ENCODE measurements around the gene ETV7. TPM values are rescaled to one million over a fixed set of nuclear protein-coding genes. Genes with fewer than 3 reads are reported as not detected.

ETV7 gene
- total RNA-seq, 1 experiment from 2014 or later, result 0.58 TPM

DNA sequence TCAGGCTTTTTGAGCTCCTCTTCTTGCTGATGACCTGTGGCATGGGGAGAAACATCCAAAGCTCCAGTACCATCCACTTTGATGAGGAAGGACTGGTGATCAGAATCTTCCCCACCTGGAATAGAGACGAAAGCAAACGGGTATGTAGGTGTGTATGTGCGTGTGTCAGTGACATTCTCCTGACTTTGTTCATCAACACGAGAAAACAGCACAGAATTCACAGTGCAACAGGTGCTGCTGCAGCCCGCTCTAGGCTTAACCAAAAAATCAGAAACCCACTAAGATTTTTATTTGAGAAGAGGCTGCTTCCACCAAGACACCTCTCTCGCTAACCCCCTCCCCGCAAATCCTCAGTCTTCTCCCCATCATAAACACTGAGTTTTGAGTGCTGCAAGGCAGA lies 58.9 kb downstream of the ETV7 start:
- CTCF ChIA-PET, result interaction anchor here (1.2 kb wide), 1 partner anchor 26 kb away, joined by 4 read pairs; no protein-coding TSS in a partner anchor
- no TSS peak for BruUV-seq (replicated peaks)
- intact Hi-C loops (cut with micrococcal nuclease; ENCODE audit: unreplicated experiment), result no loop called here
- Histone ChIP-seq H3K27ac (ENCODE audit: low read depth, low read length, poor library complexity, severe bottlenecking) (no peak overlapping the region), H3K27me3 (replicated peaks; ENCODE audit: insufficient read depth, low read depth, low read length, poor library complexity) (no peaks in the 10 kb centered on the region), H3K9me3 (ENCODE audit: low read depth, low read length, poor library complexity, severe bottlenecking) (no peaks in the 10 kb centered on the region), H3K4me3 (ENCODE audit: low read depth, low read length, poor library complexity, severe bottlenecking) (no peak overlapping the region), H3K4me1 (ENCODE audit: insufficient read depth, low read length, poor library complexity, severe bottlenecking) (no peaks in the 10 kb centered on the region), H3K36me3 (ENCODE audit: insufficient read depth, low read length, poor library complexity, severe bottlenecking) (no peaks in the 10 kb centered on the region)
- no peak for DNase-seq (ENCODE audit: low spot score)
- POLR2A ChIA-PET (ENCODE audit: low non-redundant PET), result no interaction called here
- TF ChIP-seq, protein P1, sequence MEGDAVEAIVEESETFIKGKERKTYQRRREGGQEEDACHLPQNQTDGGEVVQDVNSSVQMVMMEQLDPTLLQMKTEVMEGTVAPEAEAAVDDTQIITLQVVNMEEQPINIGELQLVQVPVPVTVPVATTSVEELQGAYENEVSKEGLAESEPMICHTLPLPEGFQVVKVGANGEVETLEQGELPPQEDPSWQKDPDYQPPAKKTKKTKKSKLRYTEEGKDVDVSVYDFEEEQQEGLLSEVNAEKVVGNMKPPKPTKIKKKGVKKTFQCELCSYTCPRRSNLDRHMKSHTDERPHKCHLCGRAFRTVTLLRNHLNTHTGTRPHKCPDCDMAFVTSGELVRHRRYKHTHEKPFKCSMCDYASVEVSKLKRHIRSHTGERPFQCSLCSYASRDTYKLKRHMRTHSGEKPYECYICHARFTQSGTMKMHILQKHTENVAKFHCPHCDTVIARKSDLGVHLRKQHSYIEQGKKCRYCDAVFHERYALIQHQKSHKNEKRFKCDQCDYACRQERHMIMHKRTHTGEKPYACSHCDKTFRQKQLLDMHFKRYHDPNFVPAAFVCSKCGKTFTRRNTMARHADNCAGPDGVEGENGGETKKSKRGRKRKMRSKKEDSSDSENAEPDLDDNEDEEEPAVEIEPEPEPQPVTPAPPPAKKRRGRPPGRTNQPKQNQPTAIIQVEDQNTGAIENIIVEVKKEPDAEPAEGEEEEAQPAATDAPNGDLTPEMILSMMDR (conservative IDR thresholded peaks at IDR 0.05; ENCODE audit: low read depth, low read length), result no peak
- TF ChIP-seq EZH2 (IDR thresholded peaks at IDR 0.05; ENCODE audit: borderline replicate concordance, low read depth, low read length, poor library complexity, severe bottlenecking), result no peak

DNA sequence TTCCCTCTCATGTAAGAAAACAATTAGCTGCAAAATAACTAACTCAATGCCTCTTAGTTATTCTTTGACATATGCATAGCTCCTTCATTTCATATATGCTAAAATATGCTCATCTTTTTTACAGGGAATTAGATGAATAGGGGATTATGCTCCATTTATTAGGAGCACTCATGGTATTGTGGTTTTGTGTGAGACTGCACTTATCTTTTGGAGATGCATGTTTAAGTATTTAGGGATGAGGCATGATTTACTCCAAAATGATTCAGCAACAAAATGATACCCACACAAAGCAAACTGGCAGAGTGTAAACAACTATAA lies 59.6 kb downstream of the ETV7 start:
- TF ChIP-seq, protein P1 (conservative IDR thresholded peaks at IDR 0.05; ENCODE audit: low read depth, low read length), result no peak
- no peaks in the 10 kb centered on the region for H3K27me3 ChIP-seq (replicated peaks; ENCODE audit: insufficient read depth, low read depth, low read length, poor library complexity)
- no peak for DNase-seq (ENCODE audit: low spot score)
- no peak overlapping the region for H3K27ac ChIP-seq (ENCODE audit: low read depth, low read length, poor library complexity, severe bottlenecking)
- CTCF ChIA-PET, result interaction anchor here (1.2 kb wide), 1 partner anchor 26 kb away, joined by 4 read pairs; no protein-coding TSS in a partner anchor
- no peaks in the 10 kb centered on the region for H3K9me3 ChIP-seq (ENCODE audit: low read depth, low read length, poor library complexity, severe bottlenecking)
- POLR2A ChIA-PET (ENCODE audit: low non-redundant PET), result no interaction called here
- BruUV-seq (replicated peaks), result no TSS peak
- intact Hi-C loops (cut with micrococcal nuclease; ENCODE audit: unreplicated experiment), result no loop called here
- H3K4me1 ChIP-seq (ENCODE audit: insufficient read depth, low read length, poor library complexity, severe bottlenecking), result no peaks in the 10 kb centered on the region
- no peaks in the 10 kb centered on the region for H3K36me3 ChIP-seq (ENCODE audit: insufficient read depth, low read length, poor library complexity, severe bottlenecking)
- H3K4me3 ChIP-seq (ENCODE audit: low read depth, low read length, poor library complexity, severe bottlenecking), result no peak overlapping the region

DNA sequence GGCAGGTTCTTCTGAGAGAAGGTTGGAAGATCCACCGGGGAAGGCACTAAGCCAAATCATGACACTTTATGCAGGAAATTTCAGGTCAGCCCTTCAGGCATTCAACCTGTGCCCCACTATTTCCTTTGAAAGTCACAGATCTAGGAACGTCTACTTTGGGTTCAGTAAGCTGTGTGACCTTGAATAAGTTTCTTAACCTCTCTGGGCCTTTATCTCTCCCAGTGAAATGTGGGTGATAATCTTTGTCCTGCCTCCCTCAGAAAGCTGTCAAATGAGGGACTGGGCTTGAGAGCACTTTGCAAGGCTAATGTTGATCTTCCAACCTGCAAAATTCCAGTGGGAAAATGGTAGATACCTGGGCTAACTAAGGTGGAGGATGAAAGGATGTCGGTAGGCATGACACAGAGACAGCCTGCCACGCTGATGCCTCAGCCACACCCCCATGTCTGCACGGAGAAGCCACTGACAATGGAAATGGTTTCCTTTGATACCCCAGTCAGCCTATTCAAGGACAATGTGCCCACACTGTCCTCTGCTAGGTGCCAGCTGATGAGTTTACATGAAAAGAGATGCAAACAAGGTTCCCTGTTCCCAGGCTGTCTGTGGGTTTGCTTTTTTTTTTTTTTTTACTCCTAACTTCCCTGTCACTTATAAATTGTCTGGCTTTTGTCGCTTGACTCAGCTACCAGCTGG lies 60.1 kb downstream of the ETV7 start:
- H3K36me3 ChIP-seq (ENCODE audit: insufficient read depth, low read length, poor library complexity, severe bottlenecking), result no peaks in the 10 kb centered on the region
- H3K9me3 ChIP-seq (ENCODE audit: low read depth, low read length, poor library complexity, severe bottlenecking), result no peaks in the 10 kb centered on the region
- no peak for DNase-seq (ENCODE audit: low spot score)
- H3K27me3 ChIP-seq (replicated peaks; ENCODE audit: insufficient read depth, low read depth, low read length, poor library complexity), result no peaks in the 10 kb centered on the region
- CTCF ChIA-PET, result interaction anchor here (1.2 kb wide), 1 partner anchor 25 kb away, joined by 4 read pairs; no protein-coding TSS in a partner anchor
- H3K4me3 ChIP-seq (ENCODE audit: low read depth, low read length, poor library complexity, severe bottlenecking), result no peak overlapping the region
- TF ChIP-seq EZH2 (IDR thresholded peaks at IDR 0.05; ENCODE audit: borderline replicate concordance, low read depth, low read length, poor library complexity, severe bottlenecking), result no peak
- TF ChIP-seq, protein P1 (conservative IDR thresholded peaks at IDR 0.05; ENCODE audit: low read depth, low read length), result no peak
- H3K4me1 ChIP-seq (ENCODE audit: insufficient read depth, low read length, poor library complexity, severe bottlenecking), result no peaks in the 10 kb centered on the region
- no TSS peak for BruUV-seq (replicated peaks)
- no peak overlapping the region for H3K27ac ChIP-seq (ENCODE audit: low read depth, low read length, poor library complexity, severe bottlenecking)
- POLR2A ChIA-PET (ENCODE audit: low non-redundant PET), result no interaction called here
- intact Hi-C loops (cut with micrococcal nuclease; ENCODE audit: unreplicated experiment), result no loop called here

Data from A673 (cell line).